ENCODE data around the gene HASPIN.

GRCh38 chr17:3754458-3755334, 31.0 kb downstream of the HASPIN start:
- no peak for TF ChIP-seq POLR2A (IDR thresholded peaks at IDR 0.05; ENCODE audit: low read depth, low read length)
- TF ChIP-seq POLR2AphosphoS5 (IDR thresholded peaks at IDR 0.05; ENCODE audit: low read depth, low read length), result no peak
- no peak for TF ChIP-seq TAF1 (IDR thresholded peaks at IDR 0.05; ENCODE audit: low read depth, low read length)
- no peak for TF ChIP-seq PAX5 (IDR thresholded peaks at IDR 0.05; ENCODE audit: insufficient read depth, low read length, severe bottlenecking)
- TF ChIP-seq SPI1 (IDR thresholded peaks at IDR 0.05; ENCODE audit: low read depth, low read length), result no peak
